Activated T-helper 9 cell treated with anti-CD3 and anti-CD28 coated beads, Interleukin-2, amount 50 U/mL, for 16 hours (primary cell): ENCODE data around the gene ACTN1.
A peak's percentile ranks its signal among the peaks of the same experiment; 100 is the strongest.
"Not testable (repeated sequence)": the region's sequence is repeated elsewhere in the genome, so short reads cannot be mapped to it uniquely, and the experiment has no call there.

Source experiments
- DNase-seq: peaks from one replicate; pipeline ENCODE4 v3.0.0-alpha.2; 2020; ENCODE audit warnings: low read depth

ACTN1 gene

GRCh38 chr14:68863610-68864360 lies 115.3 kb downstream of the ACTN1 start:
- no peak for DNase-seq

DNA sequence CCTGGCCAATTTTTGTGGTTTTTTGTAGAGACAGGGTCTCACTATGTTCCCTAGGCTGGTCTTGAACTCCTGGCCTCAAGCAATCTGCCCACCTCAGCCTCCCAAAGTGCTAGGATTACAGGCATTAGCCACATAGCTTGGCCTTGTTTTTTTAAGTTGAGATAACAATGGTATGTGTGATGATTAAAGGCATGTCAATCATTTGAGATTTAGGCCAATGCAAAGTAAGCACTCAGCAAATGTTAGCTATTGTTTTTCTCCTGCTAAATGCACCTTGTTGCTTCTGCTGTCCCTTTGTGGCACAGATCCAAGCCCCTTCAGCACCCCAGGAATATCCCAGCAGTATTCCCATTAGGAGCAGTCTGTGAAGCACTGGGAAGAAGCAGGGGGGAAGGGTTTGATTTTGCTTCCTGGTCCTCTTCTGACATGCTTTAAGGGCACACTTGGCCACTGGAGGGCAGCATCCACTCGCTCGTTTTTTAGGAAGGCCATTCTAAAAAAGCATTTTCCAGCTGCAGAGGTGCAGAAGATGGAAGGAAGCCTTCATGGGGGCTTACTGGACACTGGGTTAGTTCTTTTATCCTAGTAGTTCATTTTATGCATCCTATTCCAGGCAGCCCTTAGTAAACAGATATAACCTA lies 116.0 kb downstream of the ACTN1 start:
- peak; percentile 35 for DNase-seq

DNA sequence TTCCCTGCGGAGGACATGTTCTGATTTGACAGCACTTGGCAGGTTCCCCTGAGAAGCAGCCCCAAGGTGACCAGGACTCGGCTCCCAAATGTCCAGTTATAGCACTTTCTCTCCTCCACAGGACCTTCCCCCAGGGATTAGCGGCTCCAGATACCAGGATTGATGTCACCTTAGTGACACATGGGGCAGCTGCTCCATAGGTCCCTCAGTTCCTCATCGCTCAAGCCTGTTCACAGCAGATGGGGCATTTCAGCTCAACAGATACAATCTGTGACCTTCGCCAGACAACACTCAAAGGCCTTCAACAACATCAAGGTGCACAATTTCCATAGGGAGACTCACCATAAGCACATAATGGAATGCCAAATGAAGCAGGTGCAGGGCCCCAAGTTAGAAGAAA lies 118.3 kb downstream of the ACTN1 start:
- no peak for DNase-seq

- no peak for DNase-seq
These were observed 121.5 kb downstream of the ACTN1 start for GRCh38 chr14:68857516-68858070.

GRCh38 chr14:68856572-68856971 lies 122.5 kb downstream of the ACTN1 start:
- no peak for DNase-seq

GRCh38 chr14:68854421-68854820 lies 124.7 kb downstream of the ACTN1 start:
- no peak for DNase-seq

DNA sequence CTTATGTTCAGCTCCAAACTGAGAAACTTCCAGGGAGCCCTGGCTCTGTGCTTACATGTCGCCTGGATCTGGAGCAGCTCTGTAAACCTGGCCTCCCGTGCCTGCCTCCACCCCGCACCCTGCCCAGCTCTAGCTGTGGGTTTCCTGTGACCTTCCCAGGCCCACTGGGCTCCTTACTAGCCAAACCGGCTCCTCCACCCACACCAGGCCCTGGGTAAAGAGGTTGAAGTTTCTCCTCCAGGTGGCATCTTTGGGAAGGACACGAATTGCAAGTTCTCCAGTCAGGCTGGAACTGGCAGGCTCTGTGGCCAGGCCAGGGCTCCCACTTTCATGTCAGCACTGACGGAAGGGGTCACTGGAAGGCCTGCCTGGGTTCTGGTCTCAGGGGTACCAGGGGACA lies 125.4 kb downstream of the ACTN1 start:
- DNase-seq, result no peak

DNA sequence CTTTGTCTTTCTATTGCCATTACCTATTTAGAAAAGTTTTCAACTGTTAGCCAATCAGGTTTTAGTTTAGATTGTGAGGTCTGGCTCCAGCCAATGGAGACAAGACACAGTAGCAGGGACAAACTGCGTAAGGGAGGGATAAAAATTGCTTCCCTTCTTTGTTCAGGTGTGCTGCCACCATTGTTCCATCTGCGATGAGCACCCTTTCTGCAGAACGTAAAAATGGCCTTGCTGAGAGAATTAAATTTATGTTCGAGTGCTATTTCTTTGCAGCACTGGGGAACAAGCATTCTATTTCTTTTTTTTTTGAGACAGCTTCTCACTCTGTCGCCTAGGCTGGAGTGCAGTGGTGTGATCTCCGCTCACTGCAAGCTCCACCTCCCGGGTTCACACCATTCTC lies 126.6 kb downstream of the ACTN1 start:
- DNase-seq, result not testable (repeated sequence)

GRCh38 chr14:68851078-68851477 lies 128.0 kb downstream of the ACTN1 start:
- DNase-seq, result no peak

GRCh38 chr14:68849416-68849815 lies 129.7 kb downstream of the ACTN1 start:
- no peak for DNase-seq

DNA sequence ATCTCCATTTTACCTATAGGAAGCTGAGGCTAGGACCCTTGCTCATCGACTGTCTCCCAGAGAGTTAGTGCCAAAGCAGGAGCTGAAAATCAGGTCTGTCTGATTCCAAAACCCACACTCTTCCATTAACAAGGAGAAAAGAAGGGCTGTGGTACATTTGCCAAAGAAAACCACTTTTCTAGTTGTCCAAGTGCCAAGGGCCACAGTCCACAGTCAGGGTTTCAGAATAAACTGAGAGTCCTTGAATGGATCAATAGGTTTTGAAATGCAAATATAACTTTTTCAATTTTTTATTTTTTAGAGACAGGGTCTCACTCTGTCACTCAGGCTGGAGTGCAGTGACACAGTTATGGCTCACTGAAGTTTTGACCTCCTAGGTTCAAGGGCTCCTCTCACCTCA lies 130.8 kb downstream of the ACTN1 start:
- DNase-seq, result no peak

- DNase-seq, result not testable (repeated sequence)
These were observed 131.5 kb downstream of the ACTN1 start for GRCh38 chr14:68847640-68848039.

GRCh38 chr14:68846466-68846865 lies 132.6 kb downstream of the ACTN1 start:
- DNase-seq, result no peak

DNA sequence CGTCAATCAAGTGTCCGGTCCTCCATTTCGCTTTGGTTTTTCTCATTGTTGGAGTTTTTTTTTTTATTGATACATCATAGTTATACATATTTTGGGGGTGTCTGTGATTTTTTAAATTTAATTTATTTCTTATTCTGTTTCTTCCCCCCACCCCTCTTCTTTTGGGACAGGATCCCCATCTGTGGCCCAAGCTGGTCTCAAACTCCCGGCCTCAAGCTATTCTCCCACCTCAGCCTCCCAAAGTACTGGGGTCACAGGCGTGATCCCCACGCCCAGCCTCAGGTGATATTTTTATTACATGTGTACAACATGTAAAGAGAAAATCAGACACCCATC lies 134.9 kb downstream of the ACTN1 start:
- DNase-seq, result no peak

DNA sequence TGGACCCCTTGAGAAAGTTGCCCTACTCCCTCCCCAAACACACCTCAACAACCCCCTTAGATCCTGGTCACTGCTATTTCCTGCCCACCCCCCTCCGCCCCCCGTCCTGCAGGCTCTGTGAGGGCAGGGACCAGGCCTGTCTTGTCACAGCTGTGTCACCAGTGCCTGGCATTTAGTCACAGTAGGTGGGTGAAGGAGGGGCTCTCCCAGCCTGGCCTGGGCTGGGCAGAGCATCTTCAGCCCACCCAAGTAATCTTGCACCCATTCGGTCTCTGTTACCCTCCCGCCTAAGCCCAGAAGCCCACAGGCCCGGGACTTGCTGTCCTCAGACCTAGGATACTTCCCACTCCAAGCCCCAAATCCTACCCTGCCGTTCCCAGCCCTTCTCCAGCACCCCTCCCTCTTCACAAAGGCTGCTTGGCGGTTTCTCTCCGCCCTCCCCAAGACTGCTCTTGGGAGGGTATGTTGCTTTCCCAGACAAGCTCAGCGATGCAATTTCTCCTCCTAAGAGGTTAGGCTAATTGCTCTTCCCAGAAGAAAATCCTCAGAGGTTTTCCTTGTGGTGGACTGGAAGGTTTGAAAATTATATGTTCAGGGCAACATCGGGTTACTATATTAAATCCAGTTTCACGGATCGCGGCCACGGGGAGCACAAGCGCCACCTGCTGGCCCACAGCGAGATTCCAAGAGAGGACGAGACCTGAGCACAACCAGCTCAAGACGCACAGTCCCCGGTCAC lies 135.5 kb downstream of the ACTN1 start:
- DNase-seq, result peak; percentile 66

GRCh38 chr14:68842298-68842697 lies 136.8 kb downstream of the ACTN1 start:
- no peak for DNase-seq

- DNase-seq, result no peak
These were observed 137.9 kb downstream of the ACTN1 start for GRCh38 chr14:68841016-68841809.

DNA sequence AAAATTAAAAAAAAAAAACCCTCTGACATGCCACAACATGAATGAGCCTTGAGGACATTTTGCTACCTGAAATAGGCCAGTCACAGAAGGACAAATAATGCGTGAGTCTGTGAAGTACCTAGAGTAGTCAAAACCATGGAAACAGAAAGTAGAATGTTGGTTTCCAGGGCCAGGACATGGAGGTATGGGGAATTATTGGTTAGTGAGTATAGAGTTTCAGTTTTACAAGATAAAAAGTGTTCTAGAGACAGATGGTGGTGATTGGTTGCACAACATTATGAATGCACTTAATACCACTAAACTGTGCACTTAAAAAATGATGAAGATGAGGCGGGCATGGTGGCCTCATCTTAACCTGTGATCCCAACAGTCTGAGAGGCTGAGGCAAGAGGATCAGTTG lies 138.6 kb downstream of the ACTN1 start:
- no peak for DNase-seq

DNA sequence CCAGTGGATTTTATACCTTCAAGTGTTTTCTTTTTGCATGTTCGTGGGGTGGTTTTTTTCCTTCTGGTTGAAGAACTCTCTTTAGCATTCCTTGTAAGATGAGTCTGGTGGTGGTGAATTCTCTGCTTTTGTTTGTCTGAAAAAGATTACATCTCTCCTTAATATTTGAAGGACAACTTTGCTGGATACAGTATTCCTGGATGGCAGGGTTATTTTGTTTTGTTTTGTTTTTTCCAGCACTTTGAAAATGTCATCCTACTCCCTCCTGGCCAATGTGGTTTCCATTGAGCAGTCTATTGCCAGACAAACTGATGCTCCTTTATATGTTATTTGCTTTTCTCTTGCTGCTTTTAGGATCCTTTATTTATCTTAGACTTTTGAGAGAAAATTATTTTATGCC lies 143.0 kb downstream of the ACTN1 start:
- DNase-seq, result no peak

- no peak for DNase-seq
These were observed 144.3 kb downstream of the ACTN1 start for GRCh38 chr14:68834816-68835215.

GRCh38 chr14:68828698-68829097 lies 150.4 kb downstream of the ACTN1 start:
- DNase-seq, result no peak

DNA sequence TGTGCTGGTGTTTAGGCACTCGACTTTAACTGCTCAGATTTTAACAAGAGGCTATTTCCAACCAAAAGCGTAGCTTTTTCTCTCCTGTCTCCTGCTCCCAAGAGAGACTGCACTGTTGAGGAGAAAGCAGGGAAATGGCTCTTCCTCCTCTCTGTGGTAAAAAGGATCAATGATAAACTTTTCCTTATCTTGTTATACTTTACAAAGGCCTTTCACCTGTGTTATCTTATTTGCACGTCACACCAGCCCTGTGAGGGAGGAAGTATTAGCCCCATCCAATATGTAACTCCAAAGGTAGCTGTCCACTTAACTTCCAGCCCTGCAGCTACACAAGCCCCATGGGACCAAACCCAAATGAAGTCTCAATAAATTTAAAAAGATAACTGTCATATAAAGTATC lies 153.4 kb downstream of the ACTN1 start:
- DNase-seq, result no peak
